ENCODE results near the gene LRP1-AS.

The LRP1-AS gene

GRCh38 chr12:57141249-57141648 is 6.2 kb downstream of the LRP1-AS start:
- no peak for DNase-seq (ENCODE audit: low read depth in 2 of 2)

GRCh38 chr12:57139796-57140649 is 7.4 kb downstream of the LRP1-AS start:
- no peak for DNase-seq (ENCODE audit: low read depth in 2 of 2)

DNA sequence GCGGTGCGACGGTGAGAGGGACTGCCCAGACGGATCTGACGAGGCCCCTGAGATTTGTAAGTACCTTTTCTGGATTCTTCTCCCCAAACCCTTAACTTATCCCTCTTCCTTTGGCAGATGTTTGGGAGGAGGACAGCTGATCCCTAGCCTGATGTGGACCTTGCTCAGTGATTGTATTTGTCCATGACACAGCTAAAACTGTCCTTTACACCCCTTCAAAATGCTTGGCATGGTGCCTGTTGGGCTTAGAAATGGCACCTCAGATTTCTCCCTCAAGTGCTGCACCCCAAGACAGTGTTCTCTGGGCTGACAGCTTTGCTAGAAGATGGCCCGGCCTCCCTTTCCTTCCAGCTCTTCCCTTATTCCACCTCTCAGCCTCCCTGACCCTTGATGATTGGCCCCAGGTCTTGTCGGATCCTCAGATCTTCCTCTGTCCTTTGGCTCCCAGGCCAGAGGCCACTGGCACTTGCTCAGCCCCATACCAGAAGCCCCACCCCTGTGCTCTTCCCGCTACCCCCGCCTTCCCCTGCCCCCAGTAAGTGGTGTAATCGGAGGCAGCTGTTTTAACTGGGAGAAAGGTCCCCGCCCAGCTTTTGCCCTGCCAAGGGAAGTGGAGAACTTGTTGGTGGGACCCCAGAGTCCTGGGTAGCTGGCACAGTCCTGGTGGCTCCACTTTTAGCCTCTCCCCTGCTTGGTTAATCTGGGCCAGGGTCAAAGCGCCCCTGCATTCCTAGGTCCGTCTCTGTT is 8.7 kb downstream of the LRP1-AS start:
- DNase-seq (ENCODE audit: low read depth in 2 of 2) = no peak

GRCh38 chr12:57135527-57136326 is 11.7 kb downstream of the LRP1-AS start:
- DNase-seq (ENCODE audit: low read depth in 2 of 2) = no peak

DNA sequence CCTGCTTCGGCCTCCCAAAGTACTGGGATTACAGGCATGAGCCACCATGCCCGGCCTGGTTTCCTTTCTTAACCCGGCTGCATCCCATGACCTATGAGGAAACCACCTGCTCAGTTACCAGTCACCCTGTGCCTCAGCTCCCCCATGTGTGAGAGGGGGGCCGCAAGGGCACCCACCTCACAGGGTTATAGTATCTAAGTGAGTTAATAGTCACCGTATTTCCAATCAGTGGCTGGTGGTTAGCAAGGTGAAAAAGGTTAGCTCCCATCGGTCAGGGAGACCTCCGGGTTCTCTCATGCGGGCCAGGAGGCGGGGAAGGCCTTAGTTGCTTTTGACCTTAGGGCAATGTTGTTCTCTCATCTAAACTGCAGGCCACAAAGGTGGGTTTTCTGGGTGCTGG is 12.5 kb downstream of the LRP1-AS start:
- DNase-seq (ENCODE audit: low read depth in 2 of 2) = no peak

DNA sequence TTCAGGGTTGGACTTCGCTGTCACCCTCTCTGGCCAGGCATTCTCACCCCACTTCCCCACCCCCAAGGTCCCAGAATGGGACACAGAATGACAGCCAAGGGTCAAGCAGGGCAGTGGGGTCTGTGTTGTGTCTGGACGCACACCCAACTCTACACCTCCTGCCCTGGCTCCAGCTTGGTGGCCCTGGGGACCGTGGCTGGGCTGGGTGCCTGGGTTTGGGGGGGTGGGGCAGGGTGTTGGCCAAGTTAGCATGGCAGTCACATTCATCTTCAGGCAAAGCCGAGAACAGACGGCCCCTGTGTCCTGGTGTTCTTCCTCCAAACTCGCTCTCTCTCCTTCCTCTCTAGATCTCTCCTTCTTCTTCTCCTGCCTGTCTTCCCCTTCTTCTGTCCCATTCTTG is 13.5 kb downstream of the LRP1-AS start:
- no peak for DNase-seq (ENCODE audit: low read depth in 2 of 2)

DNA sequence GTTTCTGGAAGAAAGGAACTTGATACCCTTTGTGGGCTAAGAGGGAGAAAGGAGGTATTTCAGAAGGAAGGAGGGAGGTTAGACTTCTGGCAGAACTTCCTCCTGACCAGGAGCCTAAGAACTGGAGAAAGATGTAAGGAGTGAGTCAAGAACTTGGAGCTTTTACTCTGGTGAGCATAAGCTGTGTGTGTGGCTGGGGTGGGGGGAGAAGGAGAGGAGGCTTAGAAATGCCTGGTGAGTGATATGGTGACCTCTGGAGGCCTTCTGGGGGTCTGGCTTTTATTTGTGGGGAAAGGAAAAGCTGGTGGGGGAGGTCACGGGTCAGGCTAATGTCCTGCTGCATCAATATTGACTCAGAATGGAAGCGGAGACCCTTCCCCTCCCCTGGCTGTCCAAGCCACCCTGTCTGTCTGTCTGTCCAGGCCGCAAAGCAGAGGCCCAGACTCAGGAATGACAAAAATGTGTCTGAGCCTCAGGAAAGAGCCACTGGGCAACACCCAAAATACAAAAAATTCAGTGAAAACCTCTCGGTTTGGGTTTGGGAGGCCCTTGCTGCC is 14.3 kb downstream of the LRP1-AS start:
- no peak for DNase-seq (ENCODE audit: low read depth in 2 of 2)

- DNase-seq (ENCODE audit: low read depth in 2 of 2) = no peak
Observed at GRCh38 chr12:57131896-57132744, 15.3 kb downstream of the LRP1-AS start.

DNA sequence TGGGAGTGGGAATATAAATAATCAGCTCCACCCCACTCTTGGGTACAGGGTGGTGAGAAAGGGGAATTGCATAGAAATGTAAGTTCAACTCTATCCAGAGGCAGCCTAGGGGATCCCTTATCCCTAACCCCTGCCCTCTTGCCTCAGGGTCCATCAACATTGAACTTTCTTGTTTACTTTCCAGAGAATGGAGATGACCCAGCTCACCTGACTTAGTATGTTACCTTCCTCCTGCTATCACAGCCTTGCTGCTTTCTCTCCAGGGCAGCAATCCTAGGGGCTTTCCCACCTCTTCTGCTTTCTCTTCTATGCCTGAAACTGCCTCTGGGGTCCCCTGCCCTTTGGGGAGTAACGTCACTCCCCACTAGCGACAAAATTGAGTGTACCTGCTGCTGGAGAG is 16.5 kb downstream of the LRP1-AS start:
- no peak for DNase-seq (ENCODE audit: low read depth in 2 of 2)

DNA sequence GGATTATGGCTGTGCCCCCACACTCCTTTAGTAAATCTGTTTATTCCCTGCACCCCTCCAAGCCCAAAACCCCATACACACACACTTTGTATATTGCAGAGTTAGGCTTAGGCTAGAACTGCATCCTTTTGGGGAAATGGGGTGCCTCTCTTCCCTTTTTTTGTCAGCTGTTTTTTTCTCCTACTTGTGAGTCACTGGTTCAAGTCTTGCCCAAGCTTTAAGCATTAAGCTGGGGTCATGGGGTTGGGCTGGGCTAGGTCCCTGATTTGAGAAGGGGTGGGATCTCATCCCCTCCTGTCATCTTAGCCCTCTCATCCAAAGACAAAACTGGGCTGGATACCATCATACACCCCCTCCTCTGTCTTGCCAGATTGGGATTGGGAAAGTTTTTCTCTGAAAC is 17.5 kb downstream of the LRP1-AS start:
- no peak for DNase-seq (ENCODE audit: low read depth in 2 of 2)

DNA sequence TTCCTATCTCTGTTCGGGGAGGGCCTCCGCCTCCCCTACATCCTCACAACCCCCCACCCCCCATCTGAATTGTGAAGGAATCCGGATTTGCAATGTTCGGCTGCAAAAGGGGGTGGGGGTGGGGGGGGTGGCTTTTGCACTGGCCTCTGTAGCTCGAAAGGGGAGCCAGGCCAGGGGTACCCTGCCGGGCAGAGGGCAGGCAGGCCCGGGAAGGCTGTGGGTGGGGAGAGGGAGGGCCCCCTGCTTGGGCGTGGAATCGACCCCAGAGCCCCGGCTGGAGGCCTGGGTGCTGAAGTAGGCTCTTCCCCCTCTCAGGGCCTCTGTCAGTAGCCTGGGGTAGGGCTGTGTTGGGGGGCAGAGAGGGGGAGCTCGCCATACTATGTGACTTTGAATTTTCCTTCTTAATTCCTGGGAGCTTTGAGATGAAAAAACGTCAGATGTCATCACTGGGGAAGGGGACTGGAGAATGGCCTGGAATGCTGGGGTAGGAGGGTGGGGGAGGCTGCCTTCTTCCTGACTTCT is 18.0 kb downstream of the LRP1-AS start:
- DNase-seq (ENCODE audit: low read depth in 2 of 2) = no peak

GRCh38 chr12:57128519-57129247 is 18.7 kb downstream of the LRP1-AS start:
- DNase-seq (ENCODE audit: low read depth in 2 of 2) = no peak

DNA sequence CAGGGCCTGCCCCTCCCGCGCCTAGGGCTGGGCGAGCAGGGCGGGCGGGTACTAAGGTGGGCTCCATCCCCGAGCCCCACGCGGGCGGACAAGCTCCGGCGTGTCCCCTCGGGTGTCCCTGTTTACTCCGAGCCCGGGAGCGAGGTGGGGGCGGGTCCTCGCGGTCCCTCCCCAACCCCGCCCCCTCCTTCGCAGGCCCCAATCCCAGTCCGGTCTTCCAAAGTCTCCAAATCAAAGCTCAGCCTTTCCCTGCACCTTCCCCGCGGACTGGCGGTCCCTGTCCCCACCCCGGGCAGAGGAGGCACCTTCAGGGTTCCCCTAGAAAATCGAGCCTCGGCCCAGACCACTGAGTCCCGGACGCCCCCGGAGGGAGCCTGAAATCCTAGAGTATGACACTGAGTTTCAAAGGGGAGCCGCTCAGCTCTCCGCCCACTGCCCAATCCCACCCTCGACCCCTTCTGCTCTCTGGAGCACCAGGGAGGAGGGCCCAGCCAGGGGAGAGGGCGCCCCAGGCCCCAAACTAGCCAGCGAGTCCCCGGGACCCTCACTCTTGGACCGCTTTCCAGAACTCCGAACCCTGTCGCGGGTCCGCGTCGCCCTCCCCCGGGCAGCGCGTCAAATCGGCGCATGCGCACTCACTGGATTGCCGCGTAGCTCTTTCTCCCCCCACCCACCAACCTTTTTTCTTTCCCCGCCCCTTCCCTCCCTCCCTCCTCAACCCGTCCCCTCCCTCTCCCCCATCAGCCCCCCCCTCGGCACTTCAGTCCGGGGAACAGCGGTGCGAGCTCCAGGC is 19.5 kb downstream of the LRP1-AS start, which contains the start of gene LRP1:
TSS of gene LRP1 (plus strand) at position 758 of the 793 bp plus-strand sequence. CDS start 482 bp downstream, outside the sequence.
- peak; percentile 45 to 57 for DNase-seq (ENCODE audit: low read depth in 2 of 2)

GRCh38 chr12:57127101-57127725 is 20.2 kb downstream of the LRP1-AS start:
- peak; percentile 22 to 30 for DNase-seq (ENCODE audit: low read depth in 2 of 2)

DNA sequence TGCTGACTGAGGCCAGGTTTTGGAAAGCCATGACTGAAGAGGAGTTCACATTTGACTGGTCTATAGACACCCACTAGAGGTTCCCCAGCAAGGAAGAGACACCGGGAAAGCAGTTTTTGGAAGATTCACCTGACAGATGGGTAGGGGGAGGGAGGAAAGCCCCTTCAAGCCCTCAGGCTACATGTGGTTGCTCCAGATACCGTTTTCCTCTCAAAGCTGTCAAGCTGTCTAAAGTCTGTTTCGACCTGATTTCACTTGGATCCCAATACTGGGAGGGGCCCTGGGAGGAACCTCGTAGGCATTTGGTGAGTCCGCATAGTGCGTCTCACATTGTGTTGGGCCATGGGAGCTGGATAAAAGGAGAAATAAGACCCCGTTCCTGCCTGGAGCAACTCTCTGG is 20.9 kb downstream of the LRP1-AS start:
- no peak for DNase-seq (ENCODE audit: low read depth in 2 of 2)

- no peak for DNase-seq (ENCODE audit: low read depth in 2 of 2)
Observed at GRCh38 chr12:57126061-57126460, 21.4 kb downstream of the LRP1-AS start.

- DNase-seq (ENCODE audit: low read depth in 2 of 2) = peak; percentile 57 to 62
Observed at GRCh38 chr12:57124261-57124877, 23.1 kb downstream of the LRP1-AS start.

DNA sequence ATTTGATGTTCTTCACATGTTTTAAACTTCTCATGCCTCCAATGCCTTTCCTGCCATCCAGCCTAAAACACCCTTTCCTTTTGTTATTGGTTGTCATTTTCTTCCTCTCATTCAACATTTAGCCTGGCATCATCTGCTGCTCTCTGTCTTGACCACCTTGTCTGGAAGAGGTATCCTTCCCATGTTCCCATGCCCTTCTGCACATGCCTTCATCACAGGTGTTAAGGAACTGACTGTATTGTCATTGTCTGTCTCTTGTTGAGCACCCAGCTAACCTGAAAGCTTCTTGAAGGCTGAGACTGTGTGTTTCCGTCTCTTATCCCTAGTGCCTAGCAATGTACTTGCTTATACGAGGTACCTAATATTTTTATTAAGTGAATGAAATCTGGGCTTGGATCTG is 23.6 kb downstream of the LRP1-AS start:
- no peak for DNase-seq (ENCODE audit: low read depth in 2 of 2)

Data from stimulated activated CD4-positive, alpha-beta T cell treated with anti-CD3 and anti-CD28 coated beads, Interleukin-1b, Interleukin-23, amount 100 ng/mL, for 1 hour (primary cell).